AG04450 (cell line): ENCODE measurements around the gene ATG4D. TPM values are rescaled to one million over a fixed set of nuclear protein-coding genes. Genes with fewer than 3 reads are reported as not detected.

Experiments
- CTCF ChIA-PET: fragments of 300-600, 350-600 bp; formaldehyde crosslinking; extraction: SDS; loops from one replicate; lab custom pipeline; 2022; ENCODE audit warnings: antibody characterized with exemption, inconsistent platforms; lab: Charles Lee
- POLR2A ChIA-PET: fragments of 350-600 bp; formaldehyde crosslinking; extraction: SDS; loops from one replicate; lab custom pipeline; 2021; ENCODE audit warnings: antibody characterized with exemption, inconsistent platforms; lab: Yijun Ruan, JAX
- DNase-seq: peaks from one replicate; pipeline ENCODE4 v3.0.0-alpha.2; 2011; ENCODE audit warnings: low read depth, low spot score
- H3K27ac ChIP-seq: one replicate; pipeline ENCODE4 v1.5.1; 2012; ENCODE audit warnings: low read depth, low read length, control low read depth
- H3K27me3 ChIP-seq: one replicate; pipeline ENCODE4 v1.6.0; 2012; ENCODE audit warnings: low read length; ENCODE audit not compliant: control insufficient read depth, insufficient read depth
- H3K4me3 ChIP-seq: 2 replicates; pipeline ENCODE4 v1.5.1; 2011; ENCODE audit warnings: mild to moderate bottlenecking, low read depth, low read length, control low read depth
- H3K9me3 ChIP-seq: 2 replicates; pipeline ENCODE4 v1.5.1; 2012; ENCODE audit warnings: low read length; ENCODE audit not compliant: control insufficient read depth, insufficient read depth
- polyA minus RNA-seq: library from RNA; depleted of rRNA, polyadenylated mRNA; stranded (reverse); fragments of >200 nt; gene quantifications from 2 replicates; pipeline ENCODE4 v1.2.3, GENCODE V29; 2011; rRNA and poly(A)+ RNA removed
- polyA plus RNA-seq: library from polyadenylated mRNA; depleted of rRNA; stranded (reverse); fragments of >200 nt; gene quantifications from 2 replicates; pipeline ENCODE4 v1.2.3, GENCODE V29; 2011; rRNA removed
- TF ChIP-seq, protein P1 (sequence below): IDR thresholded peaks from 2 replicates; pipeline ENCODE4 v1.5.1; 2011; ENCODE audit warnings: low read depth, low read length, control low read depth, inconsistent platforms

Gene ATG4D
- polyA plus RNA-seq: 4.6 and 8.7 TPM in 2 replicates
- 7.3 and 10.6 TPM in 2 replicates for polyA minus RNA-seq

DNA sequence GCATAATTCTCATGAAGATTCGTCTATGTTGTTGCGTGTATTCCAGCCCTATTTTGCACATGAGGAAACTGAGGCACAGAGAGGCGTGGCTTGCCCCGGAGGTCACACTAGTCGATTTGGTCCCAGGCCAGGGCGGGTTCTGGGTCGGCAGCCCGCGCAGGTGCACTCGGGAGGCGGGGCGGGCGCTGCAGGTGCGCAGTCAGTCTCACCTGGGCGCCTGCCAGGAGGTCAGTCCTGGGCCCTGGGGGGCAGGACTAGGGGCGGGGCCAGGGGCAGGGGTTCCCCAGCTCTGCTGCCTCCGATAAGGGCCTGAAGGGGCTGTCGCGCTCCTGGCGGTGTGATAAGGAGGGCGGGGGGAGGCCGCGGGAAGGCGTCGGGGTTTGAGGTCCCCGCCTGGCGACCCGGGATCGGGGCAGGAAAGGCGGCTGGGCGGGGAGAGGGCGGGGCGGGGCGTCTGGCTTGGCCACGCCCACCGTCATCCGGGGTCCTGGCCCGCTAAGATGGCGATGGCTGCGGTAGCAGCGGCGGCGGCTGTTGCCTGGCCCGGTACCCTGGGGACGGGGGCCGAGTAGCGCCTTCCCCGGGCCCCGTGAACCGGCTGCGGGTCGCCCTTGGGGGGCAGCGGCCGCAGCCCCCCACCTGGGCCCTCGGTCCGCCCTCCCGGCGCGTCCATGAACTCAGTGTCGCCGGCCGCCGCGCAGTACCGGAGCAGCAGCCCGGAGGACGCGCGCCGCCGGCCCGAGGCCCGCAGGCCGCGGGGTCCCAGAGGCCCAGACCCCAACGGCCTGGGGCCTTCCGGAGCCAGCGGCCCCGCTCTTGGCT is at the start of gene ATG4D:
ATG4D (plus strand) TSS at position 485 of the 822 bp plus-strand sequence; CDS start at position 672, 187 bp downstream.
- Histone ChIP-seq H3K4me3 (peak within 1 kb of the TSS; percentile 80), H3K27me3 (no peaks in the 10 kb centered on the region), H3K27ac (no peak within 1 kb of the TSS), H3K9me3 (no peaks in the 10 kb centered on the region; the same call in 1 of the 2 replicates)
- TF ChIP-seq, protein P1, sequence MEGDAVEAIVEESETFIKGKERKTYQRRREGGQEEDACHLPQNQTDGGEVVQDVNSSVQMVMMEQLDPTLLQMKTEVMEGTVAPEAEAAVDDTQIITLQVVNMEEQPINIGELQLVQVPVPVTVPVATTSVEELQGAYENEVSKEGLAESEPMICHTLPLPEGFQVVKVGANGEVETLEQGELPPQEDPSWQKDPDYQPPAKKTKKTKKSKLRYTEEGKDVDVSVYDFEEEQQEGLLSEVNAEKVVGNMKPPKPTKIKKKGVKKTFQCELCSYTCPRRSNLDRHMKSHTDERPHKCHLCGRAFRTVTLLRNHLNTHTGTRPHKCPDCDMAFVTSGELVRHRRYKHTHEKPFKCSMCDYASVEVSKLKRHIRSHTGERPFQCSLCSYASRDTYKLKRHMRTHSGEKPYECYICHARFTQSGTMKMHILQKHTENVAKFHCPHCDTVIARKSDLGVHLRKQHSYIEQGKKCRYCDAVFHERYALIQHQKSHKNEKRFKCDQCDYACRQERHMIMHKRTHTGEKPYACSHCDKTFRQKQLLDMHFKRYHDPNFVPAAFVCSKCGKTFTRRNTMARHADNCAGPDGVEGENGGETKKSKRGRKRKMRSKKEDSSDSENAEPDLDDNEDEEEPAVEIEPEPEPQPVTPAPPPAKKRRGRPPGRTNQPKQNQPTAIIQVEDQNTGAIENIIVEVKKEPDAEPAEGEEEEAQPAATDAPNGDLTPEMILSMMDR: no peak
- ChIA-PET POLR2A (no interaction called here), CTCF (interaction anchor here (0.5 to 1.1 kb wide), 2 partner anchors 38 to 101 kb away, joined by 3 read pairs; no protein-coding TSS in a partner anchor)
- DNase-seq: no peak

DNA sequence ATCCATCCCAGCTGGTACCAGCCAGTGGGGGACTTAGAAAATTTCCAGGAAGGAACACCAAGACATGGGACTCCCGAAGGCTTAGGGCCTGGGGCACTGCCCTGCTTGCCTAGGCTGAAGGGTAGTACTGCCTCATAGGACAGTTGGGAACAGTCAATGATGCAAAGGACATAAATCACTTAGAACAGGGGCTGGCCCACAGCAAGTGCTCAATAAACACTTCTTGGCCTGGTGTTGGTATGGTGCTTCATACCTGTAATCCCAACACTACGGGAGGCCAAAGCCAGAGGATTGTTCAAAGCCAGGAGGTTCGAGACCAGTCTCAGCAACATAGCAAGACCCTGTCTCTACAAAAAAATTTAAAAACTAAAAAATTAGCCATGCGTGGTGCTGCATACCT is 46.3 kb upstream of the ATG4D start:
- Histone ChIP-seq H3K9me3 (no peaks in the 10 kb centered on the region; the same call in 1 of the 2 replicates), H3K4me3 (no peak overlapping the region), H3K27me3 (no peaks in the 10 kb centered on the region), H3K27ac (no peak overlapping the region)
- ChIA-PET CTCF (interaction anchor here (0.6 to 1.2 kb wide), 2 partner anchors 14 to 66 kb away, joined by 3 to 5 read pairs; no protein-coding TSS in a partner anchor), POLR2A (no interaction called here)
- TF ChIP-seq, protein P1: no peak
- no peak for DNase-seq

DNA sequence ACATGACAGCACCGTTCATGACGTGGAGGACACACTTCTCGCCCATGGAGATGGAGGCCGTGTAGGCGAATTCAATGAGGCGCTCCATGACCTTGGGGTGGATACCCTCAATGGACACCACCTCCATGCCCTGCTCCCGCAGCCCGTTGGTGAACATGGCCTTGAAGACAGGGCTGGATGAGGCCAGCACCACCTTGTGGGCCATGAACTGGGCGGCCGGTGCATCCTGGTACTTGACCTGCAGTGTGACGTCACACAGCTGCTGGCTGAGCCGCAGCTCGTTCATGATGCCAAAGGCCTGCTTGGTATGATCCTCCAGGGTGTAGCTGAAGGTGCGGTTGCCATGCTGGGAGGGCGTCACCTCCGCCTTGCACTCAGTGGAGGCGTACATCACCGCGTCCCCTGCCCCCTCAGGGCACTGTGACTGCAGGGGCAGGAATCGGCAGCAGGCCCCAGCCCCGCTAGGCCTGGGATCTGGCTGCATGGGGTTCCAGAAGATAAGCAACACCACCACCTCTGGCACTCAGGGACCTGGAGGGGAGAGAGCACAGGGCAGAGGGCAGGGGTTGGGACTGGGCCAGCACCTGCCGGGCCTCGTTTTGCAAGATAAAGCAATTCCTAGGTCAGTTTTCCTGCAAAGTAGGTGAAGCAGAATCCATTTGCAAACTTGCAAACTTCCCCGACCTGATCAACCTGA is 44.0 kb upstream of the ATG4D start:
- no peak overlapping the region for H3K4me3 ChIP-seq
- TF ChIP-seq, protein P1: no peak
- H3K27me3 ChIP-seq: no peaks in the 10 kb centered on the region
- no peaks in the 10 kb centered on the region; the same call in 1 of the 2 replicates for H3K9me3 ChIP-seq
- ChIA-PET POLR2A (interaction anchor here (0.7 kb wide), 1 partner anchor 62 kb away, joined by 7 read pairs; no protein-coding TSS in a partner anchor), CTCF (interaction anchor here (0.6 to 1.0 kb wide), 2 partner anchors 21 to 63 kb away, joined by 3 to 4 read pairs; no protein-coding TSS in a partner anchor)
- H3K27ac ChIP-seq: no peak overlapping the region
- no peak for DNase-seq

GRCh38 chr19:10500247-10500592 is 43.5 kb upstream of the ATG4D start:
- POLR2A ChIA-PET: interaction anchor here (0.7 kb wide), 1 partner anchor 62 kb away, joined by 7 read pairs; no protein-coding TSS in a partner anchor
- Histone ChIP-seq H3K27ac (no peak overlapping the region), H3K27me3 (no peaks in the 10 kb centered on the region), H3K4me3 (no peak overlapping the region), H3K9me3 (no peaks in the 10 kb centered on the region; the same call in 1 of the 2 replicates)
- no peak for DNase-seq
- TF ChIP-seq, protein P1: no peak
- CTCF ChIA-PET: interaction anchor here (0.6 to 1.0 kb wide), 2 partner anchors 22 to 63 kb away, joined by 3 to 4 read pairs; no protein-coding TSS in a partner anchor
